Measurements from ENCODE around the gene GREB1. TPM values are rescaled to one million over a fixed set of nuclear protein-coding genes. Genes with fewer than 3 reads are reported as not detected.

Gene GREB1
- total and polyA plus RNA-seq, 2 of the 4 experiments (the other 2 are of a cell fraction) = 0.05 TPM; not detected in 1

DNA sequence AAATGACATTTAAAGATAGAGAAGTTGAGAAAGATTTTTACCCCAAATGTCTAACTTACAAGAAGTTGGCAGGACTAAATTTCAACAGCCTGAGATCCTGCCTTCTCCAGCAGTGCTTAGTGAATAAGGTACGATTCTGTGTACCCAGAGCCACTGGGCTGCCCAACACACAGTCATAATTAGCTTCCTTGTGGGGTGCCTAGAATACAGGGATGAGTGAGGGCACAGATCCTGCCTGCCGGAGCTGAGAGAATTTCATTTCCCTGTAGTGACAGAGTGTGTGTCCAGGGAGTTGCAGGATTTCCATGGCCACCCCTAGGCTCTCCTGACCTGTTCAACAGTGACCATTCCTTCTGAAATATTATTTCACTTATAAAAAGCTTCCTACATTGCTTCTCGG is 27.0 kb downstream of the GREB1 start:
- no TSS peak for BruUV-seq (replicated peaks)
- TF ChIP-seq, protein P1, sequence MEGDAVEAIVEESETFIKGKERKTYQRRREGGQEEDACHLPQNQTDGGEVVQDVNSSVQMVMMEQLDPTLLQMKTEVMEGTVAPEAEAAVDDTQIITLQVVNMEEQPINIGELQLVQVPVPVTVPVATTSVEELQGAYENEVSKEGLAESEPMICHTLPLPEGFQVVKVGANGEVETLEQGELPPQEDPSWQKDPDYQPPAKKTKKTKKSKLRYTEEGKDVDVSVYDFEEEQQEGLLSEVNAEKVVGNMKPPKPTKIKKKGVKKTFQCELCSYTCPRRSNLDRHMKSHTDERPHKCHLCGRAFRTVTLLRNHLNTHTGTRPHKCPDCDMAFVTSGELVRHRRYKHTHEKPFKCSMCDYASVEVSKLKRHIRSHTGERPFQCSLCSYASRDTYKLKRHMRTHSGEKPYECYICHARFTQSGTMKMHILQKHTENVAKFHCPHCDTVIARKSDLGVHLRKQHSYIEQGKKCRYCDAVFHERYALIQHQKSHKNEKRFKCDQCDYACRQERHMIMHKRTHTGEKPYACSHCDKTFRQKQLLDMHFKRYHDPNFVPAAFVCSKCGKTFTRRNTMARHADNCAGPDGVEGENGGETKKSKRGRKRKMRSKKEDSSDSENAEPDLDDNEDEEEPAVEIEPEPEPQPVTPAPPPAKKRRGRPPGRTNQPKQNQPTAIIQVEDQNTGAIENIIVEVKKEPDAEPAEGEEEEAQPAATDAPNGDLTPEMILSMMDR (conservative IDR thresholded peaks at IDR 0.05; ENCODE audit: low read depth, low read length) = no peak
- TF ChIP-seq MXI1 (IDR thresholded peaks at IDR 0.05; ENCODE audit: borderline replicate concordance, low read depth, low read length) = no peak
- no peak for TF ChIP-seq BHLHE40 (IDR thresholded peaks at IDR 0.05; ENCODE audit: low read depth, low read length)
- no peak for TF ChIP-seq RCOR1 (IDR thresholded peaks at IDR 0.05; ENCODE audit: insufficient replicate concordance, low read length)

More for the DNA sequence above, 27.0 kb downstream of the GREB1 start:
- Histone ChIP-seq H2AK9ac (replicated peaks; ENCODE audit: low read depth, low read length, poor library complexity) (no peak overlapping the region), H3K4me2 (ENCODE audit: low read depth, low read length) (no peak overlapping the region), H4K8ac (ENCODE audit: low read depth in 2 of 2, low read length in 2 of 2) (no peak overlapping the region), H3K36me3 (ENCODE audit: control insufficient read depth, insufficient read depth, low read length) (no peaks in the 10 kb centered on the region), H4K5ac (ENCODE audit: low read depth, low read length) (no peak overlapping the region), H3K4ac (ENCODE audit: low read depth, low read length) (no peak overlapping the region), H3K4me3 (ENCODE audit: insufficient read depth, low read depth, low read length) (no peak overlapping the region), H3K27me3 (ENCODE audit: control insufficient read depth, insufficient read depth, low read length) (peaks cover 34% of the 10 kb centered on the region), H2AK5ac (ENCODE audit: low read depth, low read length) (no peak overlapping the region), H3K9ac (ENCODE audit: low read depth, low read length) (no peak overlapping the region), H2BK5ac (ENCODE audit: low read depth, low read length, poor library complexity, severe bottlenecking) (no peak overlapping the region), H2BK15ac (ENCODE audit: low read depth, low read length) (no peak overlapping the region), H3K23ac (ENCODE audit: low read depth, low read length) (no peak overlapping the region), H3K56ac (ENCODE audit: extremely low read depth, insufficient read depth, low read length) (no peak overlapping the region), H3K4me1 (ENCODE audit: control insufficient read depth, insufficient read depth, low read length) (no peaks in the 10 kb centered on the region), H2BK20ac (ENCODE audit: low read depth, low read length) (no peak overlapping the region), H4K91ac (ENCODE audit: insufficient read depth, low read depth, low read length) (no peak overlapping the region), H3K14ac (replicated peaks; ENCODE audit: low read depth, low read length) (no peak overlapping the region), H3K18ac (ENCODE audit: low read depth, low read length) (no peak overlapping the region), H3K79me1 (ENCODE audit: low read depth in 1 of 2, low read length in 2 of 2) (no peaks in the 10 kb centered on the region), H3K9me3 (ENCODE audit: control insufficient read depth, insufficient read depth, low read length) (no peaks in the 10 kb centered on the region), H4K20me1 (ENCODE audit: insufficient read depth, low read length) (no peaks in the 10 kb centered on the region), H2AFZ (replicated peaks; ENCODE audit: low read length, poor library complexity) (no peak overlapping the region), H2BK120ac (ENCODE audit: low read depth, low read length) (no peak overlapping the region), H3K9me1 (ENCODE audit: insufficient read depth, low read length) (no peaks in the 10 kb centered on the region; the same call in 1 of the 2 replicates), H3K27ac (ENCODE audit: insufficient read depth, low read length) (no peak overlapping the region)
- dilution Hi-C loops (cut with HindIII; ENCODE audit: low sequenced_read_pairs, unreplicated experiment) (no loop called here), in situ Hi-C loops (cut with MboI; ENCODE audit: low sequenced_read_pairs) (no loop called here), intact Hi-C loops (cut with micrococcal nuclease) (no loop called here)
- ChIA-PET CTCF (no interaction called here), POLR2A (ENCODE audit: unreplicated experiment) (no interaction called here)
- ATAC-seq (ENCODE audit: low read depth) (no peak), DNase-seq (no peak)
- no CpG with 5 or more reads among the region's 3 CpGs for WGBS, 2 experiments (ENCODE audit: extremely low coverage in 2 of 2, insufficient read length in 1 of 2)

Data from IMR-90 (cell line).